ENCODE results near the gene HEATR5B. TPM values are rescaled to one million over a fixed set of nuclear protein-coding genes. Genes with fewer than 3 reads are reported as not detected.

Gene HEATR5B
- total RNA-seq, 1 experiment from 2014 or later, result 14.5 TPM

DNA sequence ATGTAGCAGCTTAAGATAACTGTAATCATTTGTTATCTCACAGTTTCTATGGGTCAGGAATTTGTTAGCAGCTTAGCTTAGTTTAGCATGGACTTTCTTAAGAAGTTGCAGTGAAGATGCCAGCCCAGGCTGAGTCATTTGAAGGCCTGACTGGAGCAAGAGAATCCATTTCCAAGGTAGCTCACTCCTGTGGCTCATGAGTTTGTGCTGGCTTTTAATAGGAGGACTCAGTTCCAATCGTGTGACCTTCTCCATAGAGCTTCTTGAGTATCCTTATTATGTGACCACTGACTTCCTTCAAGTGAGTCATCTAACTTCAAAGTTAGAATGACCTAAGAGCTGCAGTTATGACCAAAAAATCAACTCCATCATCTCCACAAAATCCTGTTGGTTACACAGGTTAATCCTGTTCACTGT lies 1.6 kb upstream of the HEATR5B start:
- TF ChIP-seq, protein P1, sequence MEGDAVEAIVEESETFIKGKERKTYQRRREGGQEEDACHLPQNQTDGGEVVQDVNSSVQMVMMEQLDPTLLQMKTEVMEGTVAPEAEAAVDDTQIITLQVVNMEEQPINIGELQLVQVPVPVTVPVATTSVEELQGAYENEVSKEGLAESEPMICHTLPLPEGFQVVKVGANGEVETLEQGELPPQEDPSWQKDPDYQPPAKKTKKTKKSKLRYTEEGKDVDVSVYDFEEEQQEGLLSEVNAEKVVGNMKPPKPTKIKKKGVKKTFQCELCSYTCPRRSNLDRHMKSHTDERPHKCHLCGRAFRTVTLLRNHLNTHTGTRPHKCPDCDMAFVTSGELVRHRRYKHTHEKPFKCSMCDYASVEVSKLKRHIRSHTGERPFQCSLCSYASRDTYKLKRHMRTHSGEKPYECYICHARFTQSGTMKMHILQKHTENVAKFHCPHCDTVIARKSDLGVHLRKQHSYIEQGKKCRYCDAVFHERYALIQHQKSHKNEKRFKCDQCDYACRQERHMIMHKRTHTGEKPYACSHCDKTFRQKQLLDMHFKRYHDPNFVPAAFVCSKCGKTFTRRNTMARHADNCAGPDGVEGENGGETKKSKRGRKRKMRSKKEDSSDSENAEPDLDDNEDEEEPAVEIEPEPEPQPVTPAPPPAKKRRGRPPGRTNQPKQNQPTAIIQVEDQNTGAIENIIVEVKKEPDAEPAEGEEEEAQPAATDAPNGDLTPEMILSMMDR (IDR thresholded peaks at IDR 0.05; ENCODE audit: unreplicated experiment), result no peak
- no peak for DNase-seq (ENCODE audit: unreplicated experiment)
- BruUV-seq (replicated peaks), result no TSS peak
- no peak overlapping the region for H3K4me3 Mint-ChIP-seq (ENCODE audit: unreplicated experiment)
- H3K27ac Mint-ChIP-seq (ENCODE audit: low read depth, unreplicated experiment), result no peak overlapping the region
- CTCF ChIA-PET, result no interaction called here
- no peaks in the 10 kb centered on the region for H3K9me3 Mint-ChIP-seq (ENCODE audit: unreplicated experiment)
- no peaks in the 10 kb centered on the region for H3K27me3 Mint-ChIP-seq (ENCODE audit: insufficient read depth, unreplicated experiment)
- POLR2A ChIA-PET, result interaction anchor here (0.6 to 2.8 kb wide), 5 partner anchors 11 to 612 kb away, joined by 4 to 16 read pairs (median 5); no protein-coding TSS in a partner anchor
- H3K36me3 Mint-ChIP-seq (ENCODE audit: insufficient read depth, unreplicated experiment), result peaks cover 19% of the 10 kb centered on the region
- H3K4me1 Mint-ChIP-seq (ENCODE audit: insufficient read depth, unreplicated experiment), result peaks cover 20% of the 10 kb centered on the region
- intact Hi-C loops (cut with micrococcal nuclease), result no loop called here

DNA sequence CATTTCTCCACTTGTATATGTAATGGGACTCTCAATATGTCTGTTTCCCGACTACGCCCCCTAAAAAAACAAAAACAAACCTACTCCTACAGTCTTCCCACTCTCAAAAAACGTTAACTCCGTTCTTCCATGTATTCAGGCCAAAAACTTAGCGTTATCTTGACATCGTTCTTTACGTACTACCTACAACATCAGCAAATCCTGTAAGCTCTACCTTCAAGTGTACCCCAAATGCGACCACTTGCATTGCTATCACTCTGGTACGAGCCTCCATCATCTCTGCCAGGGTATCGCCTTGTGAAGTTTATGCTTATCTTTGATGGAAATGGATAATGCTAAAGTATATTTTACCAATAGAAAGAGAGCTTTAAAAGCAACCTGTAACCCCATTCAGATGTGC lies 625 bp upstream of the HEATR5B start:
- Mint-ChIP-seq H3K27me3 (ENCODE audit: insufficient read depth, unreplicated experiment) (no peaks in the 10 kb centered on the region), H3K27ac (ENCODE audit: low read depth, unreplicated experiment) (no peak overlapping the region), H3K36me3 (ENCODE audit: insufficient read depth, unreplicated experiment) (peaks cover 25% of the 10 kb centered on the region), H3K9me3 (ENCODE audit: unreplicated experiment) (no peaks in the 10 kb centered on the region), H3K4me3 (ENCODE audit: unreplicated experiment) (no peak overlapping the region), H3K4me1 (ENCODE audit: insufficient read depth, unreplicated experiment) (peaks cover 29% of the 10 kb centered on the region)
- intact Hi-C loops (cut with micrococcal nuclease), result no loop called here
- ChIA-PET POLR2A (interaction anchor here (0.6 to 2.9 kb wide), 16 partner anchors 8 to 1518 kb away, joined by 3 to 17 read pairs (median 5); partner anchors contain the start of genes CEBPZ, EIF2AK2 and NDUFAF7), CTCF (no interaction called here)
- no peak for DNase-seq (ENCODE audit: unreplicated experiment)
- TF ChIP-seq, protein P1 (IDR thresholded peaks at IDR 0.05; ENCODE audit: unreplicated experiment), result no peak
- TSS peak; percentile 45 for BruUV-seq (replicated peaks)

DNA sequence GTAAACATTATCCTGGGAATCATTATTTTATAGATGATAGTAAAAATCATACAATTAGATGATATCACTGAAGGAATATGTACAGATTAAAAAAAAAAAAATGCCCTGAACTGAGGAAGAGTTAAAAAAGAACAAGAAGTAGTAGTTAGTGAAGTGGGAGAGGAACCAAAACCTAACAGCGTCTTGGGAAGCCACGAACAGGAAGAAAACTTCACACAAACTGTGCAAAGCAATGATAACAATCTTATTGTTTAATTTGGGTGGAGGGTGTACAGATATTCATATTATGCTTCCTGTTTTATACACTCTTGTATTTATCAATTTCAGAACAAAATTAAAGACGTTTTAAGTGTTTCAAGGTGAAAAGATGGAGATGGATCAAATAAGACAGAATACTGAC lies 3.5 kb downstream of the HEATR5B start:
- DNase-seq (ENCODE audit: unreplicated experiment), result no peak
- CTCF ChIA-PET, result no interaction called here
- POLR2A ChIA-PET, result no interaction called here
- Mint-ChIP-seq H3K4me1 (ENCODE audit: insufficient read depth, unreplicated experiment) (peaks cover 30% of the 10 kb centered on the region), H3K27me3 (ENCODE audit: insufficient read depth, unreplicated experiment) (no peaks in the 10 kb centered on the region), H3K27ac (ENCODE audit: low read depth, unreplicated experiment) (no peak overlapping the region), H3K9me3 (ENCODE audit: unreplicated experiment) (no peaks in the 10 kb centered on the region), H3K36me3 (ENCODE audit: insufficient read depth, unreplicated experiment) (peaks cover 35% of the 10 kb centered on the region), H3K4me3 (ENCODE audit: unreplicated experiment) (no peak overlapping the region)
- TF ChIP-seq, protein P1 (IDR thresholded peaks at IDR 0.05; ENCODE audit: unreplicated experiment), result no peak
- intact Hi-C loops (cut with micrococcal nuclease), result no loop called here
- no TSS peak for BruUV-seq (replicated peaks)

DNA sequence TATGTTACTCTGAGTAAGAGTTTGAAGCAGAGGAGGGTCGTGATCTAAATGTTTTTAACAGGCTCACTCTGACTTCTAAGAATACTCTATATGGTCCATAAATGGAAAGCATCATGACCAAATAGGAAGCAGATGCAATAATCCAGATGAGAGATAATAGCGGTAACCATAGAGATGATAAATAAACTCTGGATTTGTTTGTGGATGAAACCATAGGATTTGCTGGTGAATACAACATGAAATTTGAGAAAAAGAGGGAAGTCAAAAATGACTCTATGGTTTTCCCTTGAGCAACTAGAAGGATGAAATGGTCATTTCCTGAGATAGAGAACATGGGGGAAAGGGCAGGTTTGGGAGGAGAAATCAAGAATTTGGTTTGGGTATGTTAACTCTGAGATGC lies 3.9 kb downstream of the HEATR5B start:
- Mint-ChIP-seq H3K4me1 (ENCODE audit: insufficient read depth, unreplicated experiment) (peaks cover 30% of the 10 kb centered on the region), H3K9me3 (ENCODE audit: unreplicated experiment) (no peaks in the 10 kb centered on the region), H3K27me3 (ENCODE audit: insufficient read depth, unreplicated experiment) (no peaks in the 10 kb centered on the region), H3K4me3 (ENCODE audit: unreplicated experiment) (no peak overlapping the region), H3K36me3 (ENCODE audit: insufficient read depth, unreplicated experiment) (peaks cover 36% of the 10 kb centered on the region), H3K27ac (ENCODE audit: low read depth, unreplicated experiment) (no peak overlapping the region)
- BruUV-seq (replicated peaks), result no TSS peak
- DNase-seq (ENCODE audit: unreplicated experiment), result no peak
- intact Hi-C loops (cut with micrococcal nuclease), result no loop called here
- TF ChIP-seq, protein P1 (IDR thresholded peaks at IDR 0.05; ENCODE audit: unreplicated experiment), result no peak
- ChIA-PET CTCF (no interaction called here), POLR2A (no interaction called here)
